GM18505 (cell line): ENCODE measurements around the gene LRRN1.
"Not testable (repeated sequence)": the region's sequence is repeated elsewhere in the genome, so short reads cannot be mapped to it uniquely, and the experiment has no call there.

Experiments used
- ATAC-seq: cut with Tn5 transposase; IDR thresholded peaks from one replicate; pipeline ENCODE4 v1.9.1; 2021; ENCODE audit not compliant: unreplicated experiment
- POLR2A ChIP-seq: IDR thresholded peaks from 4 replicates; pipeline ENCODE4 v1.6.1; 2011; ENCODE audit warnings: borderline replicate concordance; ENCODE audit not compliant: insufficient read depth, insufficient read length; ENCODE audit errors: extremely low read depth

LRRN1 gene

DNA sequence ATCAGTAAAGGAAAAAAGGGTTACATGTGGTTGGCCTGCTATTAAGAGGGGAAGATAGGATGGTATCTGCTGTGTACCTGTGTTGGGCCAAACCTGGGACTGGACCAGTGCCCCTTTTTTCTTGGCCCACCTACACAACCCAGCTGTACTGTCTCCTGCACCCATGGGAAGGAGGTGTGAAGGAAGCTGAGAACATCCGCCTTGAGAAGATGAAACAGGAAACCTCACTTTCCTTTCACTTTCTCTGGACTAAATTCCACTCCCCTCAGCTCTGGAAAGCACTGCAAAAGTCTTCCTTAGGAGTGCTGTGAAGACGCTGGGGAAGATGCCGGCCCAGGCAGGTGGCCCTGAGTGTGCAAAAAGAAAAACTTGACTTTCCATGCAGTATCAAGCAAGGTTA, 37.6 kb downstream of the LRRN1 start:
- ATAC-seq, result no peak
- no peak for TF ChIP-seq POLR2A

DNA sequence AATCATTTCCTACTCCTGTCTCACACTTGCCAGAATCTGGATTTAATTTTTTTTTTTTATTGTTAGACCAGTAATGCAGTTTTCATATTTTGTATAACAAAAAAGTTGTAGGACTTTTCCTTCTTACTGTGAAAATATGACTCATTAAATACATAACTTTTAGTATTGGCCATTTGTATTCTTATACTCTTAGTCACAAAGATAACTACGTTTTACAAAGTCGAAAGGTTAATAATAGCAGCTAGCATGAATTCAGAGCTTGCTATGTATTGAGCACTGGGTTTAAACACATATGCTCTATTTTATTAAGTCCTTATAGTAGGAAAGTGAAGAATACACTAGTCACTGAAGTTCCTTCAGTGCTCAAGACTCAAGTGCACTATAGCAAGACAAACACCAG, 43.1 kb downstream of the LRRN1 start:
- TF ChIP-seq POLR2A, result no peak
- ATAC-seq, result no peak

DNA sequence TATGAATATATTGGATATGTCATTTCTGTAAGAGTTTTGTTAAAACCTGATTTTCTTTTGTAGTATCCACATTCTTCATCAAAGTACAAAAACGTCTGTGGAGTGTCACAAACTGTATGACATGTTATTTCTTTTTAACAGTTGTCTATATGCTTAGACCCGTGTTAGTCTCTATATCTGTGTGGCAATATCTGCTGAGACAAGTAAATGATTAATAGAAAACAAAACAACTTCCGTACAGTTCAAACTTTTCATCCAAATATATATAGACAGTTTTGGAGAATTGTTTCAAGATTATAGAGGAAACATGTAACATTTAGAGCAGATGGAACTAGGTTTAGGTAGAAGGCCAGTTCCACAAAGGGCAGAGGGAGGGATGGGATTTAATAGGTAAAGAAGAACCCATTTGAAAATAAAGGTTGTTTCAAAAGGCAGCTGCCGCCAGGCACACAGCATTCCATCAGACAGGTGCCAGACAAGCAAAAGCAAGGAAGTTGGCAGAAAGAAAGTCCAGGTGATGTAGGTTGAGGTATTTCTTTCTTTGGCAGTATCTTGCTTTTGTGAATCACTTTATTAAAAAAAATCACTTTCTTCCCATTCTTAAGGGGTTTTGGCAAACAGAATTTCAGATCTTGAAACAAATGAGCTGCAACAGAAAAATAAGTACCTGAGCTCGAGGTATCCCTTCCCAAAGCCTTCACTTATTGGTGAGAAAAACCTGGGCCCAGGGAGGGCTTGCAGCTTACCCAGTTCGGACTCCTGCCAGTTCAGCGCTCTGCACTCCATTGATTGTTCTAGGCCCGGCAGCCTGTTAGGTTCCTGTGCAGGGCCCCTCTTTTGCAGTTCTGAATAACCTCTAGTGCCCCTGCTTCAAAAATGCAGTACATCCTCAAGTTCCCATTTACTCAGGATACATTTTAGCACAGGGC, 49.0 kb downstream of the LRRN1 start:
- no peak for TF ChIP-seq POLR2A
- no peak for ATAC-seq

DNA sequence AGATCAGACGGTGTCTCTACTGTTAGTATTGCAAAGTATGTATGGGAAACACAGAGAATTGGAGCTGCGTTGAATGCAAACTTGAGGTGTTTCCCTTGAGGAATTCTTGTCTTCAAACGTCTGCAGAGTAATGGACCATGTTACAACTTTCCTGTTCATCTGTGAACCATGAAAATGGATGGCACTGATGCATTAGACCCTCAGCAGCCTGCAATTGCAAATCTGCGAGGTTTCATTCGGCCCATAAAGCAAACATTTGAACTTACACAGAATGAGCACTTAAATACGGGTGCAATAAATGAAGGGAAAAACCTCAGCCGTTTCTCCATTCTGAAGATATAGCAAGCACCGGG, 49.7 kb downstream of the LRRN1 start:
- no peak for ATAC-seq
- TF ChIP-seq POLR2A, result no peak

DNA sequence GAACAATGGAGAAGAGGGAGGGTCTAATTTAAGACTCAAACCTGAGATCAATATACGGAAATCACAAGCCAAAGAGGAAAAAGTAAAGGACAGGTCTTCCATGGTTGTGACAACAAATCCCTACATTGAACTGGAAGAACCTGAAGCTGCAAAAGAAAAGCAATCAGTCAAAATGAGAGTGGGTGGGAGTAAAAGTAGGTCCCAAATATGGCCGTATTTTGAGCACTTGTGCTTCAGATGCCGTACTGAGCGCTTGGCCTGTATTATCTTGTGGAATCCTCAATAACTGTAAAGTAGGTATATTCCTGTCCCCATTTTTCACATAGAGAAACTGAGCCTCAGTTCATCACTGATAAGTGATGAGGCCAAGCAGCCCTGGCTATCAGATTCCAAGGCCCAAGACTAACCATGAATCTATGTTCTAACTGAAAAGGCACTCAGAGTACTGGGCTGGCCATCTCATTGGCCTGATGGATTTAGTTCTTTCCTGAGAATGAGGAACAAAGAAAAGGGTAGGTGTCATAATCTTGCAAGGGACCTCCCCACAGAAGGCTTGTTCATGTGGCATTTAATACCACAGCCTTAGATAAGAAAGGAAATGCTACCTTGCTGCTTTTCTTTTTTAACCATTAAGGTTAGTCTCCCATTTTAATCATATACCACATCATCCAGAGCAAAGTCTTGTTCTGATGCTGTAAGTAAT, 52.5 kb downstream of the LRRN1 start:
- no peak for TF ChIP-seq POLR2A
- peak; percentile 99 for ATAC-seq

DNA sequence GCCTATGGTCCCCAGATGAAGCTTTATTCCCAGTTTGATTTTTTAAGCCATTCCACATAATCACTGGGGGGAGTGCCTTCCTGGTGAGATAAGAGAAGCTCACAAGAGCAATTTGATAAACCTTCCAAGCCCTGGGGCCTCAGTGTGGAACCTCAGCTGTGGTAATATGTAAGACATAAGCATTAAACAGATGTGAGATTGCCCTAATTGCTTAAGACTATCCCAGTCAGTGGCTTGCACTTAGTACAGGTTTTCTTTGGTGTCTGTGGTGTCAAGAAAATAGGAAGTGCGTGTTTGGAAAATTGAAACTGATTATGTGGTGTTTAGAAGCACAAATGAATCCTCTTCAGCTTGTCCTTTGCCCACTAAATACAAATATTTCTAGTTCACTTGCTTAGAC, 54.3 kb downstream of the LRRN1 start:
- ATAC-seq, result no peak
- no peak for TF ChIP-seq POLR2A

DNA sequence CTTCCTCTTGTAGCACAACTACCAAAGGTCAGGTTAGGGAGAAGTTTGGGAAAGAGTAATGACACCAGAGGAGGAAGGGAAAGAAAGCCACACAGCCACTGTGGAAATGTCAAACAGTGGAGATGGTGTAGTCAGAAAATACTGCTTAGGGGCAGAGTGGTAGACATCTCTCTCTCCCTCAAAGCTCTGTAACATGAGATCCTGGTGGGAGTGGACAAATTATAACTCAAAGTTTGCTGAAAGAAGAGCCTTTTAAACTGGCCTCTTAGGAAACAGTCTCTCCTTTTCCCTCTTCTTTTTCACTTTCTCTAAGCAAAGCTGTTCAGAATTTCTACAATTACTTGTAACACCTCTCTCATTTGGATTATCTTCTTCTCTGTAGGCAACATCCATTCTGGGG, 55.8 kb downstream of the LRRN1 start:
- no peak for ATAC-seq
- no peak for TF ChIP-seq POLR2A

DNA sequence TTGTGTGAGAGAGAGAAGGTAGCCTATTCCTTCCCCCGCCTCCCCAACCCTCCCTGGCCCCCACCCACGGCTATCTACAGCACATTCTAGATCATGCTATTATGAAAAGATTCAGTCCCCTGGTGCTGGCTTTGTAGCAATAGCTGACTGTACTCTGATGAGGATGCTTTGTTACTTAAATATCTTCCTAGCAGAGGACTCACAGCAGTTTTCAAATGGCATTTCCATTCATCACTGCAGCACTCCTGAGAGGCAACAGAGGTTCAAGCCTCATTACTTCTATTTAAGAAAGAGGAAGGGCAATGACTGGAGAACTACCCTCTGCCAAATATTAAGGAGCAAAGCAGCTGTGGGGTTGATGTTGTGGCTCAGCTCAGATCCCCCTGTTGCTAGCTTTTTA, 61.0 kb downstream of the LRRN1 start:
- no peak for TF ChIP-seq POLR2A
- ATAC-seq, result no peak

DNA sequence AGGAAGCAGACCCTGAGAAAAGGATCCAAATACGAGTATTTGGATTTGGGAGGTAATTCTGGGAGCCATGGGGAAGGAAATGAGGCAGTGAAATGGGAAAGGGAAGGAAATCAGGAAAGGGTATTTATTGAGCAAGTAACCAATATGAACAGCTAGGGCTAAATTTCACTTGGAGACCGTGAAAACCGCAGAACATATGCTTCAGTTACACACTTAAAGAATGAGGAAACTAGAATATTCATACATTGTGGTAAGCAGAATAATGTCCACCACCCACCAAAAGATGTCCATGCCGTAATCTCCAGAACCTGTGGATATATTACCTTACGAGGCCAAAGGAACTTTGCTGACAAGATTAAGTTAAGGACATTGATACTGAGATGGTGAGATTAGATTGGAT, 63.3 kb downstream of the LRRN1 start:
- ATAC-seq, result no peak
- TF ChIP-seq POLR2A, result no peak

DNA sequence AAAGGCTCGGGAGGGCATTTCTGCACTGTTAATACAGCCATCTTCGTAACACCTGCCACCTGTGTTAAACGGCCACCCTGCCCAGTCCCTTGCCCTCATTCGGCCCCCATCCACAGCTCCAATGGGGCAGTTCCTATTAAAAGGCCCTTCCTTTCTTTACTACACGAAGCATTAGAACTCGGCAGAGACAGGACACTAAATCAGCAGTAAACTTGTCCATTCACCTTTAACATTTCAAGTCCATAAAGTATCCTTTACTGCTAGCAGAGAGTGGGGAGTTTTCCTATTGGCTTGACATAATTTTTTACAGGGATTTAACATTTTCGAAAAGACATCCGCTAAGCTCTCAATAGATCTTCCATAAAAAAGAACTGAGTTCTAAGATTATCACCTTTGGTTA, 76.3 kb downstream of the LRRN1 start:
- TF ChIP-seq POLR2A, result no peak
- ATAC-seq, result no peak

DNA sequence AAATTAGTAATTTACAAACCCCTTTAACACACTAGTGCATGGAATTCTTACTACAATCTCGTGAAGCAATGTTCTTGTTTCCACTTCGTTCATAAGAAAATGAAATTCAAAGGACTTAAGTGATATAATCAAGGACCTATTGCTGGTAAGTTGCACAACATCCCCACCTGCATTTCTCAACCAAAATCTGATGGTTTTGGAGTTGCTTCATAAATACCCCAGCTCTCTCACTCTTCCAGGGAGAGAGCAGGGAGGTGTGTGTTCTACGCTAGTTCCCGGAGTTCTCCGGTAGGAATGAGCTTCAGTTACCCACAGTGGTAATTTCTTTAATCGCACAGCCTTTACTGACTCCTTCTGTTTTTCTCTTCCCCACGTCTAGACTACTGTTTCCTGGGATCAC, 81.8 kb downstream of the LRRN1 start:
- no peak for ATAC-seq
- no peak for TF ChIP-seq POLR2A

DNA sequence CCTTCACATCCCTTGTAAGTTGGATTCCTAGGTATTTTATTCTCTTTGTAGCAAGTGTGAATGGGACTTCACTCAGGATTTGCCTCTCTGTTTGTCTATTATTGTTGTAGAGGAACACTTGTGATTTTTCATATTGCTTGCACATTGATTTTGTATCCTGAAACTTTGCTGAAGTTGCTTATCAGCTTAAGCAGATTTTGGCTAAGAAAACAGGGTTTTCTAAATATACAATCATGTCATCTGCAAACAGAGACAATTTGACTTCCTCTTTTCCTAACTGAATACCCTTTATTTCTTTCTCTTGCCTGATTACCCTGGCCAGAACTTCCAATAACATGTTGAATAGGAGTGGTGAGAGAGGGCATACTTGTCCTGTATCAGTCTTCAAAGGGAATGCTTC, 88.1 kb downstream of the LRRN1 start:
- ATAC-seq, result not testable (repeated sequence)

DNA sequence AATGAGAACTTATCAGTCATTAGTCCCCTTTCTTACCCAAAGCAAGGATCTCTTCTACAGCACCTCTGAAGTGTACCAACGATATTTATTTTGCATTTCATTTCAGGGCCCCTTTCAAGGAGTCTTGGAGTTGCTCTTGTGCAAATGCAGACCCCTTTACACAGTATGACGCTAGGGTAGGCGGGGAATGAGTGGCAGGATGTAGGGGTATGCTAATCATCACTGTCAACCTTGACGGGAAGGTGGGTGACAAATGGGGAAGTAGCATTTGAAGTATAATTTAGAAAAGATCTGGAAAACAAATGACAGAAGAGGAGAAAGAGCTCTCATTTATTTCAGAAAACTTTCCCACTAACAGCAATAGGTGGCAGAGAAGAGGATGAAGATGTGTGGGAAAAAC, 94.4 kb downstream of the LRRN1 start:
- ATAC-seq, result no peak
- TF ChIP-seq POLR2A, result no peak
